H4 (cell line): Measurements from ENCODE around the gene ENDOD1. TPM values are rescaled to one million over a fixed set of nuclear protein-coding genes. Genes with fewer than 3 reads are reported as not detected.
"Not testable (repeated sequence)": the region's sequence is repeated elsewhere in the genome, so short reads cannot be mapped to it uniquely, and the experiment has no call there.

Source experiments
- DNase-seq: peaks from one replicate; pipeline ENCODE4 v3.0.0-alpha.2; 2015; ENCODE audit warnings: low spot score
- total RNA-seq: library from RNA; depleted of rRNA; stranded (reverse); fragments of >200 nt; shearing (Covaris generic); gene quantifications from 2 replicates; pipeline ENCODE4 v1.2.3, GENCODE V29; 2014

Gene ENDOD1
- total RNA-seq, 1 experiment from 2014 or later, result 4.0 TPM

- DNase-seq, result no peak
Measured at GRCh38 chr11:95103701-95104100, 14.1 kb downstream of the ENDOD1 start.

GRCh38 chr11:95104121-95104830 lies 14.6 kb downstream of the ENDOD1 start:
- no peak for DNase-seq

GRCh38 chr11:95104856-95105255 lies 15.2 kb downstream of the ENDOD1 start:
- DNase-seq, result no peak

GRCh38 chr11:95108159-95108611 lies 18.5 kb downstream of the ENDOD1 start:
- DNase-seq, result peak; percentile 42

- no peak for DNase-seq
Measured at GRCh38 chr11:95108671-95109551, 19.3 kb downstream of the ENDOD1 start.

- DNase-seq, result not testable (repeated sequence)
Measured at GRCh38 chr11:95111471-95111870, 21.8 kb downstream of the ENDOD1 start.

GRCh38 chr11:95111923-95112540 lies 22.4 kb downstream of the ENDOD1 start:
- no peak for DNase-seq

GRCh38 chr11:95115597-95115996 lies 26.0 kb downstream of the ENDOD1 start:
- DNase-seq, result no peak

GRCh38 chr11:95119361-95120060 lies 29.9 kb downstream of the ENDOD1 start:
- DNase-seq, result no peak

- DNase-seq, result no peak
Measured at GRCh38 chr11:95121698-95122097, 32.1 kb downstream of the ENDOD1 start.

- no peak for DNase-seq
Measured at GRCh38 chr11:95123556-95123955, 33.9 kb downstream of the ENDOD1 start.

GRCh38 chr11:95128602-95129001 lies 39.0 kb downstream of the ENDOD1 start:
- DNase-seq, result no peak

GRCh38 chr11:95132956-95133355 lies 43.3 kb downstream of the ENDOD1 start:
- DNase-seq, result peak; percentile 78

- no peak for DNase-seq
Measured at GRCh38 chr11:95134491-95134890, 44.8 kb downstream of the ENDOD1 start.

GRCh38 chr11:95135155-95135554 lies 45.5 kb downstream of the ENDOD1 start:
- DNase-seq, result no peak

- DNase-seq, result no peak
Measured at GRCh38 chr11:95135880-95136279, 46.2 kb downstream of the ENDOD1 start.

GRCh38 chr11:95136747-95137146 lies 47.1 kb downstream of the ENDOD1 start:
- not testable (repeated sequence) for DNase-seq

- no peak for DNase-seq
Measured at GRCh38 chr11:95137299-95137698, 47.7 kb downstream of the ENDOD1 start.

- DNase-seq, result no peak
Measured at GRCh38 chr11:95138448-95138847, 48.8 kb downstream of the ENDOD1 start.

- no peak for DNase-seq
Measured at GRCh38 chr11:95140397-95141033, 50.9 kb downstream of the ENDOD1 start.

GRCh38 chr11:95142431-95142830 lies 52.8 kb downstream of the ENDOD1 start:
- no peak for DNase-seq
